Measurements from ENCODE around the gene PIK3C2G. TPM values are rescaled to one million over a fixed set of nuclear protein-coding genes. Genes with fewer than 3 reads are reported as not detected.
"Not testable (repeated sequence)": the region's sequence is repeated elsewhere in the genome, so short reads cannot be mapped to it uniquely, and the experiment has no call there.

The PIK3C2G gene
- total RNA-seq, 1 donor = not detected

DNA sequence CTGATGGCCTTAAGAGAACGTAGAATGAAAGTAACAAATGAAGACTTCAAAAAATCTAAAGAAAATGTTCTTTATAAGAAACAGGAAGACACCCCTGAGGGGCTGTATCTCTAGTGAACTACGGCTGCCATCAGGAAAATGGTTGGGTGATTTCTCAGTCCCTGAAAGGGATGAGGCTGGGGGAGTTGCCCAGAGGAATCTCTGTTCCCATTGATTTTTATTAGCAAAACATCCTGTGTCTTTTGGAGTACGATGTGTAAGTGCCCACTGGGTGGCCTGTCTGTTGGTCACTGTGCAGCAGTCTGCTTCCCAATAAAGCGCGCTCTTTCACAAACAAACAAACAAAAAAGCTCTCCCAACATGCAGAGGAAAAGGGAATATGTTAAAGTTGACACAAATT lies 432.7 kb downstream of the PIK3C2G start:
- DNase-seq (ENCODE audit: low read depth in 2 of 3, low spot score in 2 of 3) = not testable (repeated sequence)

DNA sequence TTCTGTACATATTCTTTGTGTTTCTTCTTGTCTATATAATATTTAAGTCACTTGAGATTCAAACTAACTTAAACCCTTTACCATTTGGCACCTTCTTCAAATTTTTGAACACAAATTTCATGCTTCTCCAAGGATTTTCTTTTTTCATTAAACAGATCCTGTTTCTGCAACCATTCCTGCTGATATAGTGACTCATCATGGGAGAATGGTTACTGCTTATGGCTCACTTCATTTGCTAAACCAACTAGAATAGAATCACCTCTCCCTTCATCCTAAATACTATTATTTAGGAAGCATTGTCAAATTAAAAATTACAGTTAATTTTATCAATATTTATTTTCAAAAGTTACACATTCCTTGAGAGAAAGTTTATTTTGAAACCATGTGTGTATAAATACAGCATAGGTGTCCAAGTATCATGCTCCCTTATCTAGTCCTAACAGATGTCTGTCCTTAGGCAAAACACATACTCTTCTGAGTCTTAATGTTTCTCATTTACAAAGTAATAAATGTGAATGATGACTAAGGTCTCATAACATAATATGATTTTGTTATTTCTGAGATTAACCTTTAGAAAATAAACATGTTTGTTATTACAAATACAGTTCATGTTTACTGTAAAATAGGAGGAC lies 435.8 kb downstream of the PIK3C2G start:
- DNase-seq (ENCODE audit: low read depth in 2 of 3, low spot score in 2 of 3) = no peak

Other genes with a start within 250 kb of the PIK3C2G start
- not detected for gene RERGL, start 171.3 kb upstream of the PIK3C2G start, total RNA-seq